DOHH2 (cell line): ENCODE data around the gene C1QTNF8.

Source experiments
- H3F3A ChIP-seq: fragments of 200-600 bp; sonication (generic), shearing (Covaris generic); 2 replicates; pipeline ENCODE4 v1.6.0; 2016; ENCODE audit warnings: antibody characterized with exemption, mild to moderate bottlenecking; ENCODE audit not compliant: control insufficient read depth, insufficient read depth
- H3K27ac ChIP-seq: fragments of 200-600 bp; sonication (generic); 2 replicates; pipeline ENCODE4 v1.5.1; 2014; ENCODE audit warnings: low read depth, mild to moderate bottlenecking, low read length, moderate library complexity
- H3K27me3 ChIP-seq: fragments of 200-600 bp; sonication (generic); 2 replicates; pipeline ENCODE4 v1.6.1; 2014; ENCODE audit warnings: mild to moderate bottlenecking, low read length, mixed read lengths; ENCODE audit not compliant: control insufficient read depth
- H3K36me3 ChIP-seq: fragments of 200-600 bp; sonication (generic); 2 replicates; pipeline ENCODE4 v1.6.1; 2014; ENCODE audit warnings: mild to moderate bottlenecking, low read length, moderate library complexity, mixed read lengths; ENCODE audit not compliant: control insufficient read depth
- H3K4me1 ChIP-seq: fragments of 200-600 bp; sonication (generic); 2 replicates; pipeline ENCODE4 v1.6.1; 2014; ENCODE audit warnings: mild to moderate bottlenecking, low read length, mixed read lengths; ENCODE audit not compliant: control insufficient read depth
- H3K4me2 ChIP-seq: fragments of 200-600 bp; sonication (generic); 2 replicates; pipeline ENCODE4 v1.6.0; 2014; ENCODE audit warnings: mild to moderate bottlenecking, low read length, moderate library complexity
- H3K4me3 ChIP-seq: fragments of 200-600 bp; sonication (generic); 2 replicates; pipeline ENCODE4 v1.5.1; 2014; ENCODE audit warnings: mild to moderate bottlenecking, low read length, mixed read lengths
- H3K79me2 ChIP-seq: fragments of 200-600 bp; sonication (generic); 2 replicates; pipeline ENCODE4 v1.6.1; 2014; ENCODE audit warnings: mild to moderate bottlenecking, low read length, mixed read lengths; ENCODE audit not compliant: control insufficient read depth
- H3K9me2 ChIP-seq: fragments of 200-600 bp; sonication (generic); replicated peaks from 2 replicates; pipeline ENCODE4 v1.6.1; 2014; ENCODE audit warnings: mild to moderate bottlenecking, low read length, mixed read lengths; ENCODE audit not compliant: control insufficient read depth
- H3K9me3 ChIP-seq: fragments of 200-600 bp; sonication (generic); 2 replicates; pipeline ENCODE4 v1.6.1; 2014; ENCODE audit warnings: antibody characterized with exemption, low read length, mixed read lengths; ENCODE audit not compliant: control insufficient read depth, insufficient read depth
- H4K20me1 ChIP-seq: fragments of 200-600 bp; sonication (generic); 2 replicates; pipeline ENCODE4 v1.6.0; 2014; ENCODE audit warnings: low read depth, mild to moderate bottlenecking, antibody characterized with exemption, low read length, moderate library complexity; ENCODE audit not compliant: control insufficient read depth, insufficient read depth
- CTCF ChIP-seq: fragments of 200-600 bp; sonication (generic); IDR thresholded peaks from one replicate; pipeline ENCODE4 v1.5.1; 2014; ENCODE audit warnings: antibody characterized with exemption, mild to moderate bottlenecking, low read depth, low read length; ENCODE audit not compliant: poor library complexity, severe bottlenecking
- EZH2phosphoT487 ChIP-seq: fragments of 200-600 bp; sonication (generic); IDR thresholded peaks from 2 replicates; pipeline ENCODE4 v1.6.1; 2017; ENCODE audit warnings: borderline replicate concordance, mild to moderate bottlenecking, antibody characterized with exemption, low read length, moderate library complexity, mixed read lengths

C1QTNF8 gene

GRCh38 chr16:1097156-1097555, 1.1 kb upstream of the C1QTNF8 start:
- H3K9me3 ChIP-seq: peaks cover 1% of the 10 kb centered on the region; the same call in 1 of the 2 replicates
- no peak overlapping the region for H3K4me2 ChIP-seq

GRCh38 chr16:1095450-1096168, 435 bp downstream of the C1QTNF8 start:
- Histone ChIP-seq H3F3A (no peaks in the 10 kb centered on the region), H3K27me3 (no peaks in the 10 kb centered on the region), H3K9me2 (no peaks in the 10 kb centered on the region), H3K36me3 (no peaks in the 10 kb centered on the region), H3K4me2 (no peak overlapping the region), H3K27ac (no peak overlapping the region), H3K9me3 (peaks cover 4% of the 10 kb centered on the region; the same call in 1 of the 2 replicates), H4K20me1 (no peaks in the 10 kb centered on the region), H3K4me1 (no peaks in the 10 kb centered on the region), H3K4me3 (no peak overlapping the region), H3K79me2 (no peaks in the 10 kb centered on the region)
- no peak for TF ChIP-seq EZH2phosphoT487
- no peak for TF ChIP-seq CTCF

More at GRCh38 chr16:1097156-1097555, 1.1 kb upstream of the C1QTNF8 start:
- Histone ChIP-seq H3K4me1 (no peaks in the 10 kb centered on the region), H3K36me3 (no peaks in the 10 kb centered on the region), H3K27me3 (no peaks in the 10 kb centered on the region), H4K20me1 (no peaks in the 10 kb centered on the region), H3K79me2 (no peaks in the 10 kb centered on the region), H3F3A (no peaks in the 10 kb centered on the region), H3K4me3 (no peak overlapping the region), H3K9me2 (no peaks in the 10 kb centered on the region), H3K27ac (no peak overlapping the region)
- TF ChIP-seq CTCF (no peak), EZH2phosphoT487 (no peak)

- Histone ChIP-seq H3K79me2 (no peaks in the 10 kb centered on the region), H3K9me3 (peaks cover 4% of the 10 kb centered on the region; the same call in 1 of the 2 replicates), H3K9me2 (no peaks in the 10 kb centered on the region), H3K36me3 (no peaks in the 10 kb centered on the region), H3K4me3 (no peak overlapping the region), H3K27me3 (no peaks in the 10 kb centered on the region), H3K4me2 (no peak overlapping the region), H3F3A (no peaks in the 10 kb centered on the region), H3K4me1 (no peaks in the 10 kb centered on the region), H4K20me1 (no peaks in the 10 kb centered on the region), H3K27ac (no peak overlapping the region)
- TF ChIP-seq CTCF (no peak), EZH2phosphoT487 (no peak)
Measured at GRCh38 chr16:1094601-1095449, 1.2 kb downstream of the C1QTNF8 start.
